ENCODE measurements around the gene HS1BP3. TPM values are rescaled to one million over a fixed set of nuclear protein-coding genes. Genes with fewer than 3 reads are reported as not detected.
A peak's percentile ranks its signal among the peaks of the same experiment; 100 is the strongest.

The HS1BP3 gene
- total and polyA plus RNA-seq, 12 donors, result 23.7 to 50.1 (median 40.5) TPM

GRCh38 chr2:20599861-20600461 lies 50.9 kb downstream of the HS1BP3 start:
- no peaks in the 10 kb centered on the region for H3K36me3 ChIP-seq (replicated peaks in 1 of 2)
- H3K27me3 ChIP-seq, result no peaks in the 10 kb centered on the region
- H3K4me1 ChIP-seq (replicated peaks in 1 of 2), result peaks cover 27 to 75% of the 10 kb centered on the region in 2 donors
- H3K4me3 ChIP-seq, result no peak overlapping the region
- peak in 5 of 7 donors; percentile 9 to 63 (median 24) for DNase-seq
- H3K27ac ChIP-seq, result peak overlapping the region; percentile 61 to 86 (median 85)
- no peaks in the 10 kb centered on the region for H3K9me3 ChIP-seq (replicated peaks in 1 of 3)
- intact Hi-C loops (cut with DNase I), result no loop called here
- TF ChIP-seq CTCF (IDR thresholded peaks at IDR 0.05) (no peak), POLR2A (IDR thresholded peaks at IDR 0.05) (no peak)
- 72 to 80% (median 75%) methylated on average over 8 to 10 of the region's 10 CpGs for WGBS, 4 donors

GRCh38 chr2:20599001-20599600 lies 51.8 kb downstream of the HS1BP3 start:
- Histone ChIP-seq H3K9me3 (replicated peaks in 1 of 3) (no peaks in the 10 kb centered on the region), H3K27me3 (no peaks in the 10 kb centered on the region), H3K36me3 (replicated peaks in 1 of 2) (no peaks in the 10 kb centered on the region), H3K4me3 (no peak overlapping the region), H3K4me1 (replicated peaks in 1 of 2) (peaks cover 28 to 75% of the 10 kb centered on the region in 2 donors), H3K27ac (peak overlapping the region; percentile 61 to 86 (median 85))
- DNase-seq, result peak; percentile 77 to 96 (median 88)
- TF ChIP-seq POLR2A (IDR thresholded peaks at IDR 0.05) (peak in 1 of 2 donors; percentile 29), CTCF (IDR thresholded peaks at IDR 0.05) (peak in 4 of 6 experiments; percentile 5 to 25 (median 20))
- intact Hi-C loops (cut with DNase I), result no loop called here
- WGBS, 4 donors, result 42 to 58% (median 46%) methylated on average over 6 to 12 of the region's 12 CpGs

GRCh38 chr2:20597860-20598183 lies 53.1 kb downstream of the HS1BP3 start:
- H3K27ac ChIP-seq, result peak overlapping the region; percentile 32 to 87 (median 83)
- no peaks in the 10 kb centered on the region for H3K36me3 ChIP-seq (replicated peaks in 1 of 2)
- WGBS, 4 donors, result 83 to 98% (median 90%) methylated on average over 6 of the region's 6 CpGs
- H3K27me3 ChIP-seq, result no peaks in the 10 kb centered on the region
- intact Hi-C loops (cut with DNase I), result loop anchor here in 1 of 2 donors (2.0 kb wide), 1 partner anchor 19 kb away; no protein-coding TSS in a partner anchor
- peaks cover 40 to 88% of the 10 kb centered on the region in 2 donors for H3K4me1 ChIP-seq (replicated peaks in 1 of 2)
- H3K9me3 ChIP-seq (replicated peaks in 1 of 3), result no peaks in the 10 kb centered on the region
- DNase-seq, result peak in 4 of 7 donors; percentile 4 to 50 (median 14)
- H3K4me3 ChIP-seq, result no peak overlapping the region
- no peak for TF ChIP-seq POLR2A (IDR thresholded peaks at IDR 0.05)
- TF ChIP-seq CTCF (IDR thresholded peaks at IDR 0.05), result no peak

GRCh38 chr2:20596973-20597859 lies 53.7 kb downstream of the HS1BP3 start:
- Histone ChIP-seq H3K4me1 (replicated peaks in 1 of 2) (peaks cover 40 to 90% of the 10 kb centered on the region in 2 donors), H3K4me3 (no peak overlapping the region), H3K9me3 (replicated peaks in 1 of 3) (no peaks in the 10 kb centered on the region), H3K27ac (peak overlapping the region; percentile 32 to 87 (median 83)), H3K27me3 (no peaks in the 10 kb centered on the region), H3K36me3 (replicated peaks in 1 of 2) (no peaks in the 10 kb centered on the region)
- TF ChIP-seq CTCF (IDR thresholded peaks at IDR 0.05) (no peak), POLR2A (IDR thresholded peaks at IDR 0.05) (peak in 1 of 2 donors; percentile 49)
- DNase-seq, result peak; percentile 73 to 96 (median 90)
- 21 to 36% (median 26%) methylated on average over 8 to 9 of the region's 9 CpGs for WGBS, 4 donors
- intact Hi-C loops (cut with DNase I), result loop anchor here in 1 of 2 donors (2.0 kb wide), 1 partner anchor 20 kb away; no protein-coding TSS in a partner anchor
